OCI-LY1 (cell line): ENCODE results near the gene GORASP1.

Source experiments
- CTCF ChIP-seq: fragments of 200-600 bp; sonication (generic), shearing (Covaris generic); IDR thresholded peaks from 2 replicates; pipeline ENCODE4 v1.5.1; 2017; ENCODE audit warnings: mild to moderate bottlenecking, antibody characterized with exemption, low read length, moderate library complexity, mixed read lengths
- EZH2 ChIP-seq: fragments of 200-600 bp; sonication (generic), shearing (Covaris generic); IDR thresholded peaks from 2 replicates; pipeline ENCODE4 v1.8.0; 2017; ENCODE audit warnings: borderline replicate concordance, mixed run types, mild to moderate bottlenecking, antibody characterized with exemption, low read length, moderate library complexity, mixed read lengths

GRCh38 chr3:39097716-39098472, 9.5 kb downstream of the GORASP1 start:
- TF ChIP-seq CTCF (no peak), EZH2 (no peak)
